Adrenal gland (tissue), 5 donors: ENCODE measurements around the gene HCFC2.

Source experiments
- CTCF ChIP-seq, 6 experiments: fragments of 450-650 bp in 4 of 6; fragments of 200-600 bp in 2 of 6; sonication (generic) in 1 of 6; IDR thresholded peaks; 1 replicate in 5 of 6; 2 replicates in 1 of 6; pipeline versions ENCODE4 v1.5.1 to v1.8.0; 2016 to 2021; ENCODE audit warnings: antibody characterized with exemption in 6 of 6, mild to moderate bottlenecking in 2 of 6, moderate library complexity in 1 of 6
- POLR2A ChIP-seq, 2 donors: fragments of 450-650 bp; IDR thresholded peaks; one replicate each; pipeline ENCODE4 v1.6.1; 2017; ENCODE audit warnings: antibody characterized with exemption in 2 of 2, mild to moderate bottlenecking in 2 of 2, moderate library complexity in 1 of 2
- donor health status: DM: no; HTN: no; CAD: no.

GRCh38 chr12:104094284-104094683, 30.0 kb downstream of the HCFC2 start:
- TF ChIP-seq CTCF (IDR thresholded peaks at IDR 0.05) = no peak
- no peak for TF ChIP-seq POLR2A (IDR thresholded peaks at IDR 0.05)
